Measurements from ENCODE around the gene ATG4D. TPM values are rescaled to one million over a fixed set of nuclear protein-coding genes. Genes with fewer than 3 reads are reported as not detected.

The ATG4D gene
- total and polyA plus RNA-seq, 2 experiments from 2014 or later, result 15.1 to 55.5 TPM

DNA sequence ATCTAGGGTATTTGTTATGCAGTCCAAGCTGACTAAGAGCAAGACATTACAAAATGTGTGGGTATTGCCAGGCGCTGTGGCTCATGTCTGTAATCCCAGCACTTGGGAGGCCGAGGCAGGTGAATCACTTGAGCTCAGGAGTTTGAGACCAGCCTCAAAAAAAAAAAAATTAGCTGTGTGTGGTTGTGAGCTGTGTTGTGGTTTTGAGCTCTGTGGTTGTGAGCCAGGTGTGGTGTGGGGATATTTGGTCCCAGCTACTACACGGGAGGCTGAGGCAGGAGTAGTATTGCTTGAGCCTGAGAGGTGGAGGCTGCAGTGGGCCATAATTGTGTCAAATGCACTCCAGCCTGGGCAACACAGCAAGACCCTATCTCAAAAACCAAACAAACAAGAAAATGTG, 35.0 kb upstream of the ATG4D start:
- no peak overlapping the region for H3K4me3 Mint-ChIP-seq
- no peaks in the 10 kb centered on the region for H3K9me3 Mint-ChIP-seq
- Histone ChIP-seq H3K4me2 (no peak overlapping the region), H2AFZ (no peak overlapping the region), H4K20me1 (replicated peaks; ENCODE audit: insufficient read depth) (0 out of 2 replicates have a peak, but pooled peaks cover 2% of the 10 kb centered on the region), H3K4me1 (ENCODE audit: insufficient read depth) (peaks cover 4% of the 10 kb centered on the region; the same call in 1 of the 2 replicates), H3K27me3 (ENCODE audit: insufficient read depth) (peaks cover 26% of the 10 kb centered on the region), H3F3A (replicated peaks; ENCODE audit: low read depth) (peaks cover 16% of the 10 kb centered on the region; the same call in 1 of the 2 replicates), H3K9me2 (ENCODE audit: insufficient read depth) (no peaks in the 10 kb centered on the region), H3K36me3 (ENCODE audit: insufficient read depth) (no peaks in the 10 kb centered on the region), H3K79me2 (replicated peaks; ENCODE audit: insufficient read depth) (no peaks in the 10 kb centered on the region), H3K4me3 (no peak overlapping the region), H3K27ac (ENCODE audit: low read depth) (no peak overlapping the region)
- ATAC-seq, result no peak
- DNase-seq (ENCODE audit: low spot score), result no peak
- no peak overlapping the region for H3K27ac Mint-ChIP-seq
- TF ChIP-seq JUNB (IDR thresholded peaks at IDR 0.05; ENCODE audit: unreplicated experiment) (no peak), REST (IDR thresholded peaks at IDR 0.05; ENCODE audit: unreplicated experiment) (no peak), ETS1 (IDR thresholded peaks at IDR 0.05) (no peak), STAT1 (IDR thresholded peaks at IDR 0.05; ENCODE audit: unreplicated experiment) (no peak), POLR2AphosphoS5 (IDR thresholded peaks at IDR 0.05; ENCODE audit: low read depth) (no peak), ZNF114 (CRISPR knock-in tag; IDR thresholded peaks at IDR 0.05) (no peak), EZH2phosphoT487 (IDR thresholded peaks at IDR 0.05; ENCODE audit: unreplicated experiment) (no peak), CREB1 (CRISPR knock-in tag; IDR thresholded peaks at IDR 0.05; ENCODE audit: low read depth) (no peak)
- TF ChIP-seq, protein P1, sequence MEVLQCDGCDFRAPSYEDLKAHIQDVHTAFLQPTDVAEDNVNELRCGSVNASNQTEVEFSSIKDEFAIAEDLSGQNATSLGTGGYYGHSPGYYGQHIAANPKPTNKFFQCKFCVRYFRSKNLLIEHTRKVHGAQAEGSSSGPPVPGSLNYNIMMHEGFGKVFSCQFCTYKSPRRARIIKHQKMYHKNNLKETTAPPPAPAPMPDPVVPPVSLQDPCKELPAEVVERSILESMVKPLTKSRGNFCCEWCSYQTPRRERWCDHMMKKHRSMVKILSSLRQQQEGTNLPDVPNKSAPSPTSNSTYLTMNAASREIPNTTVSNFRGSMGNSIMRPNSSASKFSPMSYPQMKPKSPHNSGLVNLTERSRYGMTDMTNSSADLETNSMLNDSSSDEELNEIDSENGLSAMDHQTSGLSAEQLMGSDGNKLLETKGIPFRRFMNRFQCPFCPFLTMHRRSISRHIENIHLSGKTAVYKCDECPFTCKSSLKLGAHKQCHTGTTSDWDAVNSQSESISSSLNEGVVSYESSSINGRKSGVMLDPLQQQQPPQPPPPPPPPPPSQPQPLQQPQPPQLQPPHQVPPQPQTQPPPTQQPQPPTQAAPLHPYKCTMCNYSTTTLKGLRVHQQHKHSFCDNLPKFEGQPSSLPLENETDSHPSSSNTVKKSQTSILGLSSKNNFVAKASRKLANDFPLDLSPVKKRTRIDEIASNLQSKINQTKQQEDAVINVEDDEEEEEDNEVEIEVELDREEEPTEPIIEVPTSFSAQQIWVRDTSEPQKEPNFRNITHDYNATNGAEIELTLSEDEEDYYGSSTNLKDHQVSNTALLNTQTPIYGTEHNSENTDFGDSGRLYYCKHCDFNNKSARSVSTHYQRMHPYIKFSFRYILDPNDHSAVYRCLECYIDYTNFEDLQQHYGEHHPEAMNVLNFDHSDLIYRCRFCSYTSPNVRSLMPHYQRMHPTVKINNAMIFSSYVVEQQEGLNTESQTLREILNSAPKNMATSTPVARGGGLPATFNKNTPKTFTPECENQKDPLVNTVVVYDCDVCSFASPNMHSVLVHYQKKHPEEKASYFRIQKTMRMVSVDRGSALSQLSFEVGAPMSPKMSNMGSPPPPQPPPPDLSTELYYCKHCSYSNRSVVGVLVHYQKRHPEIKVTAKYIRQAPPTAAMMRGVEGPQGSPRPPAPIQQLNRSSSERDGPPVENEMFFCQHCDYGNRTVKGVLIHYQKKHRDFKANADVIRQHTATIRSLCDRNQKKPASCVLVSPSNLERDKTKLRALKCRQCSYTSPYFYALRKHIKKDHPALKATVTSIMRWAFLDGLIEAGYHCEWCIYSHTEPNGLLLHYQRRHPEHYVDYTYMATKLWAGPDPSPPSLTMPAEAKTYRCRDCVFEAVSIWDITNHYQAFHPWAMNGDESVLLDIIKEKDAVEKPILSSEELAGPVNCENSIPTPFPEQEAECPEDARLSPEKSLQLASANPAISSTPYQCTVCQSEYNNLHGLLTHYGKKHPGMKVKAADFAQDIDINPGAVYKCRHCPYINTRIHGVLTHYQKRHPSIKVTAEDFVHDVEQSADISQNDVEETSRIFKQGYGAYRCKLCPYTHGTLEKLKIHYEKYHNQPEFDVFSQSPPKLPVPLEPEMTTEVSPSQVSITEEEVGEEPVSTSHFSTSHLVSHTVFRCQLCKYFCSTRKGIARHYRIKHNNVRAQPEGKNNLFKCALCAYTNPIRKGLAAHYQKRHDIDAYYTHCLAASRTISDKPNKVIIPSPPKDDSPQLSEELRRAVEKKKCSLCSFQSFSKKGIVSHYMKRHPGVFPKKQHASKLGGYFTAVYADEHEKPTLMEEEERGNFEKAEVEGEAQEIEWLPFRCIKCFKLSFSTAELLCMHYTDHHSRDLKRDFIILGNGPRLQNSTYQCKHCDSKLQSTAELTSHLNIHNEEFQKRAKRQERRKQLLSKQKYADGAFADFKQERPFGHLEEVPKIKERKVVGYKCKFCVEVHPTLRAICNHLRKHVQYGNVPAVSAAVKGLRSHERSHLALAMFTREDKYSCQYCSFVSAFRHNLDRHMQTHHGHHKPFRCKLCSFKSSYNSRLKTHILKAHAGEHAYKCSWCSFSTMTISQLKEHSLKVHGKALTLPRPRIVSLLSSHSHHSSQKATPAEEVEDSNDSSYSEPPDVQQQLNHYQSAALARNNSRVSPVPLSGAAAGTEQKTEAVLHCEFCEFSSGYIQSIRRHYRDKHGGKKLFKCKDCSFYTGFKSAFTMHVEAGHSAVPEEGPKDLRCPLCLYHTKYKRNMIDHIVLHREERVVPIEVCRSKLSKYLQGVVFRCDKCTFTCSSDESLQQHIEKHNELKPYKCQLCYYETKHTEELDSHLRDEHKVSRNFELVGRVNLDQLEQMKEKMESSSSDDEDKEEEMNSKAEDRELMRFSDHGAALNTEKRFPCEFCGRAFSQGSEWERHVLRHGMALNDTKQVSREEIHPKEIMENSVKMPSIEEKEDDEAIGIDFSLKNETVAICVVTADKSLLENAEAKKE (CRISPR knock-in tag; IDR thresholded peaks at IDR 0.05), result no peak
- no peaks in the 10 kb centered on the region; the same call in 2 of the 3 replicates for H3K36me3 Mint-ChIP-seq (ENCODE audit: low read depth)
- peaks cover 29% of the 10 kb centered on the region for H3K27me3 Mint-ChIP-seq (ENCODE audit: insufficient read depth, low read depth, poor library complexity)
- no peaks in the 10 kb centered on the region for H3K4me1 Mint-ChIP-seq

Data from GM23338 (cell line).